Esophagus squamous epithelium (tissue), 4 donors: ENCODE measurements around the gene DLG2.

Experiments
- CTCF ChIP-seq, 6 experiments: fragments of 450-650 bp in 4 of 6; fragments of 200-600 bp in 2 of 6; sonication (generic) in 2 of 6; IDR thresholded peaks; one replicate each; pipeline ENCODE4 v1.5.1; 2016 to 2019; ENCODE audit warnings: antibody characterized with exemption in 6 of 6, mild to moderate bottlenecking in 4 of 6, moderate library complexity in 4 of 6
- POLR2A ChIP-seq, 4 donors: fragments of 450-650 bp; IDR thresholded peaks; one replicate each; pipeline ENCODE4 v1.6.1; 2017; ENCODE audit warnings: antibody characterized with exemption in 4 of 4, mild to moderate bottlenecking in 4 of 4, moderate library complexity in 3 of 4

GRCh38 chr11:84437071-84437980 lies 1189.8 kb downstream of the DLG2 start:
- TF ChIP-seq POLR2A (IDR thresholded peaks at IDR 0.05) (no peak), CTCF (IDR thresholded peaks at IDR 0.05) (no peak)
